WERI-Rb-1 (cell line): ENCODE measurements around the gene VAT1L.

Experiments
- DNase-seq: peaks from one replicate; pipeline ENCODE4 v3.0.0-alpha.2; 2020
- H3K27ac ChIP-seq: fragments of 250-450 bp; sonication (Bioruptor Pico); 2 replicates; pipeline ENCODE4 v1.5.1; 2020; ENCODE audit warnings: mild to moderate bottlenecking, moderate library complexity
- H3K27me3 ChIP-seq: fragments of 250-450 bp; sonication (Bioruptor Pico); 2 replicates; pipeline ENCODE4 v1.5.1; 2021; ENCODE audit warnings: mild to moderate bottlenecking, low read depth, moderate library complexity; ENCODE audit not compliant: insufficient read depth, severe bottlenecking
- H3K36me3 ChIP-seq: fragments of 250-450 bp; sonication (Bioruptor Pico); 2 replicates; pipeline ENCODE4 v1.5.1; 2020; ENCODE audit warnings: mild to moderate bottlenecking, moderate library complexity
- H3K4me3 ChIP-seq: 2 replicates; pipeline ENCODE4 v1.5.1; 2011; ENCODE audit warnings: low read depth, mild to moderate bottlenecking, control low read depth, low read length
- H3K9me3 ChIP-seq: fragments of 250-450 bp; sonication (Bioruptor Pico); 2 replicates; pipeline ENCODE4 v1.5.1; 2021; ENCODE audit warnings: mild to moderate bottlenecking, moderate library complexity; ENCODE audit not compliant: severe bottlenecking
- CTCF ChIP-seq: IDR thresholded peaks from 2 replicates; pipeline ENCODE4 v1.5.1; 2011; ENCODE audit warnings: low read depth, mild to moderate bottlenecking, control low read depth, inconsistent platforms, low read length

The VAT1L gene

GRCh38 chr16:77874347-77874746 is 86.0 kb downstream of the VAT1L start:
- Histone ChIP-seq H3K27me3 (no peaks in the 10 kb centered on the region), H3K36me3 (no peaks in the 10 kb centered on the region), H3K27ac (no peak overlapping the region), H3K9me3 (no peaks in the 10 kb centered on the region), H3K4me3 (no peak overlapping the region)
- DNase-seq: no peak
- no peak for TF ChIP-seq CTCF

DNA sequence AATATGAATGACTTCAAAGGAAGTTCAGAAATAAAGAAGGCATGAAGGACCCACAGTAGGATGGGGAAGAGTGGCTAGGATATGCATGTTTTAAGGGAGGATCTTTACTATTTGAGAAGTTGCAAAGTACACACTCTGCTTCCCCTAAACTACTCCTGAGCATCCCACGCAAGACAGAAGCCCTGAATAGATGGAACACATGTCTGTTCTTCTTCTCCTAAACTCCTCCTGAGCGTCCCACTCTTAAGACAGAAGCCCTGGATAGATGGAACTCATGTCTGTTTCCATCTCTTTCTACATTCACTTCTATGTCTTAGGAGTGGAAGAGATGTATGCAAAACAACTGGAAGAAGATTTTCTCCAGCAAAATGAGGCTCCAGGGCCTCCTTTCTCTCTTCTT is 88.4 kb downstream of the VAT1L start:
- DNase-seq: no peak
- TF ChIP-seq CTCF: no peak
- no peaks in the 10 kb centered on the region for H3K36me3 ChIP-seq
- H3K27me3 ChIP-seq: no peaks in the 10 kb centered on the region
- no peak overlapping the region for H3K4me3 ChIP-seq
- H3K9me3 ChIP-seq: no peaks in the 10 kb centered on the region
- H3K27ac ChIP-seq: no peak overlapping the region

DNA sequence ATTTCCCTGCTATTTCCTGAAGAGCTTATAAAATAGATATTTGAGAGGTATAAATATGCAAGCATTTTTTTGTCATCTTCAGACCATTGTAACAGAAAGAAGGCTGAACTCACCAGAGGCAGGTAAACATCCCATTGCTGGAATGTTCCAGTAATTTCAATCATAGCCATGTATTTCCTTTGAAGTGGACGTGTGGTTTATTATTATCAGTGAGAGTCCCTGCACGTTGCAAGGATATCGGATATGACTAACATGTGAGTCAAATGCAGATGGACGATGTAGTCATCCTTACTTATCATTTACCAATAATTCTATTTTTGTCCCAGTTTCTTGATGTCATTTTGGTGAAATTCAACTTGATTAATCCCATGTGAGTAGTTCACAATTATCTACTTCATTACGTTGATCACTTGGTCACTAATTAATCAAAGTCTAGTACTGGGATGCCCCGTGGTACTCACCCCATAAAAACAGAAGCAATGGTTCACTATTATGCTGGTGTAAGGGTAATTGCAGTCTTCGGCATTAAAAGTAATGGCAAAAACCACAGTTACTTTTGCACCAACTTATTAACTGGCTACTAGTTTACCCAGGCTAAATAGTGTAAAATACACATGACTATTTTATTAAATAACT is 89.5 kb downstream of the VAT1L start:
- no peaks in the 10 kb centered on the region for H3K27me3 ChIP-seq
- no peaks in the 10 kb centered on the region for H3K36me3 ChIP-seq
- no peak overlapping the region for H3K4me3 ChIP-seq
- no peak overlapping the region for H3K27ac ChIP-seq
- H3K9me3 ChIP-seq: no peaks in the 10 kb centered on the region
- DNase-seq: no peak
- no peak for TF ChIP-seq CTCF

DNA sequence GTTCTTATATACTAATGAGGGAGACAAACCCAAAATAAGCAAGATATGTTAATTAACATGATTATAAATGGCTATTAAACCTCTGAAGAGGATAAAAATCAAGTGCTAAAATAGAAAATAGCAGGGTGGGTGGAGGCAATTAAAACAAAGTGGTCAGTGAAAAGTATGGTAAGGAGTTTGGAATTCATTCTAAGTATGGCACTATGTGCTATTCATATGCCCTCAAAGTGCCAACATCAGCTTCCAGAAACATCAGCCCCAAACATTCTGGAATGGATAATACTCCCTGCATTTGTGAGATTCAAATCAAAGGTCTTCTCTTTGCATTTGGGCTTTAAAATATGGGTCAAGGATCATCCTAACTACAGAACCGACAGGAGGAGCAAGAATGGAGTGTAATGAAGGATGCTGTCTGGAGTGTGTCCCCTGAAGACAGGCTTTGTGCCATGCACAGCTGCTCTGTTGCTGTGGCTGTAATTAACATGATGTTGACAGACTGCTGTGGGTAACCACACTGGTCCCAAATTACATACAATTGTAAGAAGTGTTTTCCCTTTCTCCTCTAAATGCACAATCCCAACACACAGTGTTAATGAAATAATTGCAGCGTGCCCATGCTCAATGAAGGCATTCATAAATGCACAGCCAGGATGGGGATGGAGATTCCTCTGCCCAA is 93.1 kb downstream of the VAT1L start:
- Histone ChIP-seq H3K9me3 (no peaks in the 10 kb centered on the region), H3K4me3 (no peak overlapping the region), H3K27ac (no peak overlapping the region), H3K36me3 (no peaks in the 10 kb centered on the region), H3K27me3 (no peaks in the 10 kb centered on the region)
- no peak for DNase-seq
- TF ChIP-seq CTCF: no peak

DNA sequence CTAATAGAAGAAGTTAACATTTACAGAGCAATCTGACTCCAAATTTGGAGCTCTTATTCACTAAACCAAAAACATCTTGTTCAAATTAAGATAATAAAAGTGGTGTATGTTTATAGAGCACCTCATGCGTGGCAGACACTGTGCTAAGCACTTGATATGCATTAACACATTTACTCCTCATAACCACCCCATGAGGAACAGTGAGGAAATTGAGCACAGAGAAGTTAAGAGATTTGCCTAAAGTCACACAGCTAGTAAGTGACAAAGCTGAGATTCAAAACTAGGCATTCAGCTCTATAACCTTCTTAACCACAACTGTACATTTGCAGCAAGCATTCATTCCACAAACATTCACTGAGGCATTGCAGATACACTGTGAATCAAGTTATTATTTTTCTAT is 94.0 kb downstream of the VAT1L start:
- no peak for DNase-seq
- TF ChIP-seq CTCF: no peak
- Histone ChIP-seq H3K27me3 (no peaks in the 10 kb centered on the region), H3K4me3 (no peak overlapping the region), H3K36me3 (no peaks in the 10 kb centered on the region), H3K9me3 (no peaks in the 10 kb centered on the region), H3K27ac (no peak overlapping the region)
